GM12878 (cell line): ENCODE data around the gene GHRL. TPM values are rescaled to one million over a fixed set of nuclear protein-coding genes. Genes with fewer than 3 reads are reported as not detected.

Source experiments
- CBFB ChIP-seq: IDR thresholded peaks from 2 replicates; pipeline ENCODE4 v1.6.1; 2016; ENCODE audit warnings: antibody characterized with exemption, low read depth
- CREM ChIP-seq: IDR thresholded peaks from 2 replicates; pipeline ENCODE4 v1.6.1; 2014; ENCODE audit warnings: antibody characterized with exemption, low read depth
- ELK1 ChIP-seq: IDR thresholded peaks from 2 replicates; pipeline ENCODE4 v1.6.1; 2012; ENCODE audit warnings: low read depth, low read length, improper control_type of control experiment
- IKZF1 ChIP-seq: fragments of 450-650 bp; conservative IDR thresholded peaks from 2 replicates; pipeline ENCODE4 v1.6.1; 2017; ENCODE audit warnings: antibody characterized with exemption, mild to moderate bottlenecking
- IRF4 ChIP-seq: IDR thresholded peaks from 2 replicates; pipeline ENCODE4 v1.6.1; 2011; ENCODE audit warnings: low read depth, low read length
- IRF5 ChIP-seq: fragments of 450-650 bp; IDR thresholded peaks from 2 replicates; pipeline ENCODE4 v1.6.1; 2017; ENCODE audit warnings: borderline replicate concordance
- LARP7 ChIP-seq: fragments of 450-650 bp; IDR thresholded peaks from 2 replicates; pipeline ENCODE4 v1.6.1; 2017; ENCODE audit warnings: mild to moderate bottlenecking
- NBN ChIP-seq: fragments of 450-650 bp; IDR thresholded peaks from 2 replicates; pipeline ENCODE4 v1.6.1; 2016
- NFYA ChIP-seq: IDR thresholded peaks from 2 replicates; pipeline ENCODE4 v1.6.1; 2011; ENCODE audit warnings: low read depth, mild to moderate bottlenecking, low read length, improper control_type of control experiment, borderline replicate concordance
- NFYB ChIP-seq: IDR thresholded peaks from 2 replicates; pipeline ENCODE4 v1.6.1; 2011; ENCODE audit warnings: low read depth, mild to moderate bottlenecking, low read length, improper control_type of control experiment, moderate library complexity; ENCODE audit not compliant: insufficient read depth
- PBX3 ChIP-seq: IDR thresholded peaks from 2 replicates; pipeline ENCODE4 v1.6.1; 2011; ENCODE audit warnings: mild to moderate bottlenecking, low read depth, low read length, moderate library complexity; ENCODE audit not compliant: insufficient replicate concordance
- PML ChIP-seq: IDR thresholded peaks from 2 replicates; pipeline ENCODE4 v1.6.1; 2012; ENCODE audit warnings: low read length, inconsistent platforms
- POU2F2 ChIP-seq: IDR thresholded peaks from 3 replicates; pipeline ENCODE4 v1.6.1; 2011; ENCODE audit warnings: low read depth, mild to moderate bottlenecking, low read length, borderline replicate concordance
- RELA ChIP-seq: fragments of 450-650 bp; IDR thresholded peaks from 2 replicates; pipeline ENCODE4 v1.8.0; 2014; ENCODE audit warnings: borderline replicate concordance; ENCODE audit not compliant: partially characterized antibody
- RFX5 ChIP-seq: IDR thresholded peaks from 2 replicates; pipeline ENCODE4 v1.6.1; 2011; ENCODE audit warnings: low read depth, low read length, improper control_type of control experiment
- SP1 ChIP-seq: IDR thresholded peaks from one replicate; pipeline ENCODE4 v1.6.1; 2011; ENCODE audit warnings: low read depth, low read length
- SPI1 ChIP-seq: IDR thresholded peaks from 2 replicates; pipeline ENCODE4 v1.6.1; 2011; ENCODE audit warnings: low read depth, mild to moderate bottlenecking, low read length, moderate library complexity, borderline replicate concordance; ENCODE audit not compliant: insufficient read depth
- TCF12 ChIP-seq: IDR thresholded peaks from 2 replicates; pipeline ENCODE4 v1.6.1; 2011; ENCODE audit warnings: low read depth, mild to moderate bottlenecking, low read length
- ZBED1 ChIP-seq: IDR thresholded peaks from 2 replicates; pipeline ENCODE4 v1.6.1; 2016; ENCODE audit warnings: borderline replicate concordance
- ZSCAN29 ChIP-seq: fragments of 450-650 bp; IDR thresholded peaks from 2 replicates; pipeline ENCODE4 v1.6.1; 2017; ENCODE audit warnings: mild to moderate bottlenecking, moderate library complexity
- polyA plus RNA-seq, 11 experiments: library from polyadenylated mRNA; depleted of rRNA in 4 of 11; unstranded in 6 of 11; stranded (reverse) in 5 of 11; fragments of >200 nt; fragmentation: Nextera tagmentation in 4 of 11; fragmentation: Illumina TruSeq in 1 of 11; extraction: Ambion mirVana in 4 of 11; extraction: Trizol in 1 of 11; gene quantifications; 1 replicate in 1 of 11; 2 replicates in 10 of 11; pipeline versions ENCODE4 v1.2.1 to v1.2.3, GENCODE V29; 2011 to 2016; ENCODE audit warnings: inconsistent platforms in 2 of 11, missing spikeins in 2 of 11, low read depth in 1 of 11
- total RNA-seq, 4 experiments: library from RNA; depleted of rRNA in 3 of 4; stranded (reverse); fragments of >200 nt in 3 of 4; fragmentation: Illumina TruSeq in 1 of 4; extraction: Trizol in 1 of 4; gene quantifications; 2 replicates each; pipeline versions ENCODE4 v1.2.1 to v1.2.3, GENCODE V29; 2013 to 2021
- TF ChIP-seq, protein P1 (sequence below): fragments of 450-650 bp; IDR thresholded peaks from 2 replicates; pipeline ENCODE4 v1.6.1; 2017; ENCODE audit warnings: antibody characterized with exemption, mild to moderate bottlenecking, moderate library complexity

The GHRL gene
- total and polyA plus RNA-seq, 10 of the 15 experiments (the other 5 are each of a cell fraction or from before 2014, with no cell fraction given): 0.35 to 2.2 (median 0.88) TPM

DNA sequence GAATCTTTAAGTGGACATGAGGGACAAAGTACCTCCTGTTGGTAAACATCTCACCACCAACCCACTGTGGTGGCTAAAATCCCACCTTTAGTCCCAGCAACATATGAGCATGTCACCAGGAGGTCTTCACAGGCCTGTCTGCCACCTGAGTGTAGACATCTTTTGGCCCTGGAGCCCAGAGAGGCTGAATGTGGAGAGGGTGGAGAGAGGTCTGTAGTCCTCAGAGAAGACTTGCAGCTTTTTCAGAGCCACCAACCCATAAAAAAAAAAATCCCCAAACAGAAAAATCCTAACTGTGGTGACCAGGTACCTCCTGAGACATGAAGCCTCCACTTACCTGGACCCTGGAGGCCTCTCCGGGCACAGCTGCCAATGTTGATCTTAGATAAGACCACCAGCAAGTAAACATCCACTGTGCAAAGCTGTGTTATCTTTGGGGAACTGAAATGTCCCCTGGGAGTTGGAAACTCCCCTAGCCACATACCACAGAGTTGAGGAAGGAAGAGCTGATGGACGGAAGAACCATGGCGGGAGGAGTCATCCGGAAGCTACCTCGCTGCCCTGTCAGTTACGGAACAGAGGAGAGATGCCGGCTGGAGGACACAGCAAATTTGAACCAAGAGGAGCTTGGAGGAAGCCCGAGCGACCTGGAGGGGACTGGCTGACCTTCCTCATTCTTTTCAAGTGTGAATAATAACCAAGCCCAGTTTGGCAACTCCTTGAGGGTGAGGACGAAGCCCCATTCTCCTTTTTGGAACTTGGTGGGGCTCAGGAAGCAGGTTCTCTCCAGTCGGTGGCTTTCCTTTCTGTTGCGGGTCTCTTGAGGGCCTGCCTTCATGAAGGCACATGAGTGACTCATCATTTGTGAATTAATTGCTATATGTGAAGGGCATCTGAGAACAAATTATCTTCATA is at the start of gene GHRL (continued):
- peak; percentile 86 for TF ChIP-seq SPI1
- TF ChIP-seq RELA: peak; percentile 99
- TF ChIP-seq IRF4: peak; percentile 52; the same call in 1 of the 2 replicates
- peak; percentile 16 for TF ChIP-seq SP1
- peak; percentile 91 for TF ChIP-seq IKZF1
- TF ChIP-seq RFX5: no peak
- TF ChIP-seq PBX3: peak; percentile 72
- peak; percentile 91 for TF ChIP-seq CBFB
- TF ChIP-seq ELK1: 0 out of 2 replicates have a peak, but pooled peaks have one; percentile 41
- no peak for TF ChIP-seq NFYA
- TF ChIP-seq CREM: peak; percentile 40; the same call in 1 of the 2 replicates
- peak; percentile 56; the same call in 1 of the 3 replicates for TF ChIP-seq POU2F2
- TF ChIP-seq NFYB: no peak
- TF ChIP-seq LARP7: peak; percentile 32; the same call in 1 of the 2 replicates
- TF ChIP-seq TCF12: peak; percentile 6; the same call in 1 of the 2 replicates
- no peak for TF ChIP-seq IRF5
- TF ChIP-seq PML: peak; percentile 76
- TF ChIP-seq NBN: 0 out of 2 replicates have a peak, but pooled peaks have one; percentile 56
- TF ChIP-seq, protein P1, sequence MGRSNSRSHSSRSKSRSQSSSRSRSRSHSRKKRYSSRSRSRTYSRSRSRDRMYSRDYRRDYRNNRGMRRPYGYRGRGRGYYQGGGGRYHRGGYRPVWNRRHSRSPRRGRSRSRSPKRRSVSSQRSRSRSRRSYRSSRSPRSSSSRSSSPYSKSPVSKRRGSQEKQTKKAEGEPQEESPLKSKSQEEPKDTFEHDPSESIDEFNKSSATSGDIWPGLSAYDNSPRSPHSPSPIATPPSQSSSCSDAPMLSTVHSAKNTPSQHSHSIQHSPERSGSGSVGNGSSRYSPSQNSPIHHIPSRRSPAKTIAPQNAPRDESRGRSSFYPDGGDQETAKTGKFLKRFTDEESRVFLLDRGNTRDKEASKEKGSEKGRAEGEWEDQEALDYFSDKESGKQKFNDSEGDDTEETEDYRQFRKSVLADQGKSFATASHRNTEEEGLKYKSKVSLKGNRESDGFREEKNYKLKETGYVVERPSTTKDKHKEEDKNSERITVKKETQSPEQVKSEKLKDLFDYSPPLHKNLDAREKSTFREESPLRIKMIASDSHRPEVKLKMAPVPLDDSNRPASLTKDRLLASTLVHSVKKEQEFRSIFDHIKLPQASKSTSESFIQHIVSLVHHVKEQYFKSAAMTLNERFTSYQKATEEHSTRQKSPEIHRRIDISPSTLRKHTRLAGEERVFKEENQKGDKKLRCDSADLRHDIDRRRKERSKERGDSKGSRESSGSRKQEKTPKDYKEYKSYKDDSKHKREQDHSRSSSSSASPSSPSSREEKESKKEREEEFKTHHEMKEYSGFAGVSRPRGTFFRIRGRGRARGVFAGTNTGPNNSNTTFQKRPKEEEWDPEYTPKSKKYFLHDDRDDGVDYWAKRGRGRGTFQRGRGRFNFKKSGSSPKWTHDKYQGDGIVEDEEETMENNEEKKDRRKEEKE: no peak
- no peak for TF ChIP-seq ZSCAN29
- no peak for TF ChIP-seq ZBED1
